IMR-90 (cell line): ENCODE results near the gene AGBL3. TPM values are rescaled to one million over a fixed set of nuclear protein-coding genes. Genes with fewer than 3 reads are reported as not detected.

Source experiments
- ATAC-seq: fragments of 200-7000 bp; cut with Tn5 transposase; 2 replicates; pipeline ENCODE4 v1.9.1; 2020; ENCODE audit warnings: low read depth, mild to moderate bottlenecking, moderate library complexity
- BruUV-seq: library from RNA; stranded (reverse); fragments of 400-500 nt; replicated peaks from 2 replicates; lab custom pipeline; 2021; lab: Mats Ljungman, UMichigan
- CTCF ChIA-PET: fragments of 300-600 bp; formaldehyde crosslinking; extraction: SDS; loops from one replicate; lab custom pipeline; 2021; ENCODE audit warnings: antibody characterized with exemption; lab: Yijun Ruan, JAX
- POLR2A ChIA-PET: fragments of 300-600 bp; sonication (Branson Sonifier 250); formaldehyde crosslinking; loops from one replicate; lab custom pipeline; 2022; ENCODE audit warnings: antibody characterized with exemption; ENCODE audit not compliant: unreplicated experiment; lab: Charles Lee
- DNase-seq: peaks from one replicate; pipeline ENCODE4 v3.0.0; 2013
- H2AFZ ChIP-seq: replicated peaks from 2 replicates; pipeline ENCODE3; 2013; ENCODE audit warnings: low read length, mild to moderate bottlenecking; ENCODE audit not compliant: poor library complexity
- H2AK5ac ChIP-seq: 2 replicates; pipeline ENCODE4 v1.6.1; 2013; ENCODE audit warnings: low read depth, low read length, inconsistent platforms
- H2AK9ac ChIP-seq: replicated peaks from 2 replicates; pipeline ENCODE3; 2013; ENCODE audit warnings: mild to moderate bottlenecking, low read depth, low read length, moderate library complexity; ENCODE audit not compliant: poor library complexity
- H2BK120ac ChIP-seq: 2 replicates; pipeline ENCODE4 v1.6.1; 2013; ENCODE audit warnings: low read depth, low read length, inconsistent platforms
- H2BK15ac ChIP-seq: 3 replicates; pipeline ENCODE4 v1.6.1; 2013; ENCODE audit warnings: low read depth, low read length, inconsistent platforms
- H2BK20ac ChIP-seq: 2 replicates; pipeline ENCODE4 v1.6.1; 2013; ENCODE audit warnings: low read depth, mild to moderate bottlenecking, inconsistent platforms, low read length, moderate library complexity
- H2BK5ac ChIP-seq: 2 replicates; pipeline ENCODE4 v1.6.1; 2013; ENCODE audit warnings: mild to moderate bottlenecking, low read depth, low read length, inconsistent platforms; ENCODE audit not compliant: poor library complexity, severe bottlenecking
- H3K14ac ChIP-seq: replicated peaks from 2 replicates; pipeline ENCODE4 v1.6.1; 2013; ENCODE audit warnings: low read depth, low read length, inconsistent platforms
- H3K18ac ChIP-seq: 2 replicates; pipeline ENCODE4 v1.6.1; 2013; ENCODE audit warnings: low read depth, low read length, control low read depth
- H3K23ac ChIP-seq: 2 replicates; pipeline ENCODE4 v1.6.1; 2013; ENCODE audit warnings: low read depth, low read length, inconsistent platforms
- H3K27ac ChIP-seq: 2 replicates; pipeline ENCODE4 v1.5.1; 2013; ENCODE audit warnings: mild to moderate bottlenecking, control low read depth, low read length; ENCODE audit not compliant: insufficient read depth
- H3K27me3 ChIP-seq: 2 replicates; pipeline ENCODE4 v1.6.1; 2013; ENCODE audit warnings: low read length; ENCODE audit not compliant: control insufficient read depth, insufficient read depth
- H3K36me3 ChIP-seq: 2 replicates; pipeline ENCODE4 v1.6.1; 2013; ENCODE audit warnings: low read length, mixed read lengths; ENCODE audit not compliant: control insufficient read depth, insufficient read depth
- H3K4ac ChIP-seq: 2 replicates; pipeline ENCODE4 v1.6.1; 2013; ENCODE audit warnings: low read depth, low read length, inconsistent platforms
- H3K4me1 ChIP-seq: 2 replicates; pipeline ENCODE4 v1.6.1; 2013; ENCODE audit warnings: low read length, mixed read lengths; ENCODE audit not compliant: control insufficient read depth, insufficient read depth
- H3K4me2 ChIP-seq: 2 replicates; pipeline ENCODE4 v1.6.1; 2013; ENCODE audit warnings: low read depth, mild to moderate bottlenecking, control low read depth, low read length, moderate library complexity
- H3K4me3 ChIP-seq: 2 replicates; pipeline ENCODE4 v1.5.1; 2013; ENCODE audit warnings: low read depth, mild to moderate bottlenecking, control low read depth, low read length, moderate library complexity; ENCODE audit not compliant: insufficient read depth
- H3K56ac ChIP-seq: 2 replicates; pipeline ENCODE4 v1.6.1; 2013; ENCODE audit warnings: low read length, inconsistent platforms; ENCODE audit not compliant: insufficient read depth; ENCODE audit errors: extremely low read depth
- H3K79me1 ChIP-seq, 2 experiments: 2 replicates each; pipeline ENCODE4 v1.6.1; 2013; ENCODE audit warnings: low read length in 2 of 2, inconsistent platforms in 1 of 2, low read depth in 1 of 2
- H3K9ac ChIP-seq: 2 replicates; pipeline ENCODE4 v1.6.1; 2013; ENCODE audit warnings: low read depth, low read length, control low read depth
- H3K9me1 ChIP-seq: 2 replicates; pipeline ENCODE4 v1.6.1; 2013; ENCODE audit warnings: low read length, inconsistent platforms; ENCODE audit not compliant: insufficient read depth
- H3K9me3 ChIP-seq: 2 replicates; pipeline ENCODE4 v1.6.1; 2013; ENCODE audit warnings: low read length; ENCODE audit not compliant: control insufficient read depth, insufficient read depth
- H4K20me1 ChIP-seq: 2 replicates; pipeline ENCODE4 v1.6.1; 2013; ENCODE audit warnings: low read length, inconsistent platforms; ENCODE audit not compliant: insufficient read depth
- H4K5ac ChIP-seq: 2 replicates; pipeline ENCODE4 v1.6.1; 2013; ENCODE audit warnings: mild to moderate bottlenecking, low read depth, low read length, control low read depth
- H4K8ac ChIP-seq, 2 experiments: 2 replicates each; pipeline ENCODE4 v1.6.1; 2013; ENCODE audit warnings: low read depth in 2 of 2, low read length in 2 of 2, control low read depth in 1 of 2, inconsistent platforms in 1 of 2
- H4K91ac ChIP-seq: 2 replicates; pipeline ENCODE4 v1.6.1; 2013; ENCODE audit warnings: low read depth, low read length, inconsistent platforms; ENCODE audit not compliant: insufficient read depth
- BHLHE40 ChIP-seq: fragments of 150-350 bp; IDR thresholded peaks from 2 replicates; pipeline ENCODE4 v1.6.1; 2016; ENCODE audit warnings: mild to moderate bottlenecking, low read depth, low read length
- CEBPB ChIP-seq: IDR thresholded peaks from 2 replicates; pipeline ENCODE4 v1.6.1; 2012; ENCODE audit warnings: low read depth, low read length, improper control_type of control experiment
- CHD1 ChIP-seq: IDR thresholded peaks from 2 replicates; pipeline ENCODE4 v1.6.1; 2012; ENCODE audit warnings: low read depth, low read length, improper control_type of control experiment
- FOS ChIP-seq: fragments of 150-350 bp; IDR thresholded peaks from 2 replicates; pipeline ENCODE4 v1.6.1; 2016; ENCODE audit warnings: low read depth, low read length
- MAFK ChIP-seq: IDR thresholded peaks from 2 replicates; pipeline ENCODE4 v1.6.1; 2012; ENCODE audit warnings: low read depth, low read length, improper control_type of control experiment
- MAZ ChIP-seq: IDR thresholded peaks from 2 replicates; pipeline ENCODE4 v1.6.1; 2012; ENCODE audit warnings: low read depth, mild to moderate bottlenecking, low read length, improper control_type of control experiment, moderate library complexity, borderline replicate concordance
- MXI1 ChIP-seq: IDR thresholded peaks from 2 replicates; pipeline ENCODE4 v1.6.1; 2012; ENCODE audit warnings: low read depth, mild to moderate bottlenecking, low read length, moderate library complexity, borderline replicate concordance
- NFE2L2 ChIP-seq: fragments of 150-350 bp; IDR thresholded peaks from 2 replicates; pipeline ENCODE4 v1.6.1; 2016; ENCODE audit warnings: low read depth, mild to moderate bottlenecking, low read length
- POLR2A ChIP-seq: IDR thresholded peaks from 2 replicates; pipeline ENCODE4 v1.6.1; 2012; ENCODE audit warnings: mild to moderate bottlenecking, low read depth, low read length
- RAD21 ChIP-seq: IDR thresholded peaks from 2 replicates; pipeline ENCODE4 v1.6.1; 2012; ENCODE audit warnings: low read length, improper control_type of control experiment
- RCOR1 ChIP-seq: IDR thresholded peaks from 2 replicates; pipeline ENCODE4 v1.6.1; 2012; ENCODE audit warnings: mild to moderate bottlenecking, low read length, improper control_type of control experiment; ENCODE audit not compliant: insufficient replicate concordance
- RFX5 ChIP-seq: IDR thresholded peaks from 2 replicates; pipeline ENCODE4 v1.8.0; 2012; ENCODE audit warnings: low read depth, mild to moderate bottlenecking, low read length, moderate library complexity
- SMC3 ChIP-seq: fragments of 150-350 bp; IDR thresholded peaks from 2 replicates; pipeline ENCODE4 v1.6.1; 2016; ENCODE audit warnings: low read depth, mild to moderate bottlenecking, antibody characterized with exemption, low read length, moderate library complexity
- WGBS, 2 experiments: methylation state at CpG; one replicate each; pipeline versions ENCODE4 v1.1.5 to v1.1.7; 2013; ENCODE audit warnings: missing lambda C conversion rate in 2 of 2; ENCODE audit not compliant: insufficient read length in 1 of 2; ENCODE audit errors: extremely low coverage in 2 of 2; 5-methylcytosine and 5-hydroxymethylcytosine counted together
- dilution Hi-C: fragments of 300-500 bp; cut with HindIII; formaldehyde crosslinking; loops from one replicate; pipeline ENCODE4 v1.14.3; 2018; ENCODE audit warnings: low sequenced_read_pairs; ENCODE audit not compliant: unreplicated experiment
- in situ Hi-C: fragments of 300-500 bp; cut with MboI; formaldehyde crosslinking; loops from 3 replicates; pipeline ENCODE4 v1.14.3; 2019; ENCODE audit warnings: low sequenced_read_pairs, inconsistent platforms, mixed read lengths
- intact Hi-C: fragments of 100-400 bp; cut with micrococcal nuclease; formaldehyde crosslinking; loops from 2 replicates; pipeline ENCODE4 v1.10.0; 2022
- polyA plus RNA-seq, 3 experiments: library from polyadenylated mRNA; depleted of rRNA; stranded (reverse); fragments of >200 nt; gene quantifications; 2 replicates each; pipeline ENCODE4 v1.2.3, GENCODE V29; 2012; ENCODE audit warnings: low replicate concordance in 1 of 3
- total RNA-seq: library from RNA; depleted of rRNA; stranded (reverse); fragments of >200 nt; gene quantifications from 2 replicates; pipeline ENCODE4 v1.2.3, GENCODE V29; 2012
- TF ChIP-seq, protein P1 (sequence below): fragments of 150-350 bp; IDR thresholded peaks from 2 replicates; pipeline ENCODE4 v1.6.1; 2016; ENCODE audit warnings: low read depth, mild to moderate bottlenecking, low read length, moderate library complexity, borderline replicate concordance
- TF ChIP-seq, protein P2 (sequence below): conservative IDR thresholded peaks from 2 replicates; pipeline ENCODE4 v1.5.1; 2012; ENCODE audit warnings: mild to moderate bottlenecking, low read depth, low read length, improper control_type of control experiment
- TF ChIP-seq, protein P3 (sequence below): fragments of 150-350 bp; IDR thresholded peaks from 2 replicates; pipeline ENCODE4 v1.6.1; 2017; ENCODE audit warnings: mild to moderate bottlenecking, antibody characterized with exemption, low read length, low read depth

Gene AGBL3
- total and polyA plus RNA-seq, 2 of the 4 experiments (the other 2 are of a cell fraction), result 0.18 to 0.65 TPM

- Histone ChIP-seq H4K8ac (no peak overlapping the region), H2AK9ac (no peak overlapping the region), H2BK15ac (no peak overlapping the region), H3K9me1 (peaks cover 6% of the 10 kb centered on the region; the same call in 1 of the 2 replicates), H3K9me3 (no peaks in the 10 kb centered on the region), H3K4ac (no peak overlapping the region), H3K14ac (no peak overlapping the region), H2AK5ac (no peak overlapping the region), H3K4me1 (no peaks in the 10 kb centered on the region; the same call in 1 of the 2 replicates), H2BK20ac (no peak overlapping the region), H3K4me3 (no peak overlapping the region), H3K18ac (no peak overlapping the region), H3K27ac (no peak overlapping the region), H4K91ac (no peak overlapping the region), H3K36me3 (peaks cover 2% of the 10 kb centered on the region; the same call in 1 of the 2 replicates), H4K20me1 (no peaks in the 10 kb centered on the region), H3K9ac (no peak overlapping the region), H3K23ac (no peak overlapping the region), H3K56ac (no peak overlapping the region), H2BK5ac (no peak overlapping the region), H2AFZ (no peak overlapping the region), H3K27me3 (no peaks in the 10 kb centered on the region; the same call in 1 of the 2 replicates), H3K4me2 (no peak overlapping the region), H4K5ac (no peak overlapping the region), H3K79me1 (no peaks in the 10 kb centered on the region), H2BK120ac (no peak overlapping the region)
- no TSS peak for BruUV-seq
- no peak for ATAC-seq
- TF ChIP-seq, protein P1, sequence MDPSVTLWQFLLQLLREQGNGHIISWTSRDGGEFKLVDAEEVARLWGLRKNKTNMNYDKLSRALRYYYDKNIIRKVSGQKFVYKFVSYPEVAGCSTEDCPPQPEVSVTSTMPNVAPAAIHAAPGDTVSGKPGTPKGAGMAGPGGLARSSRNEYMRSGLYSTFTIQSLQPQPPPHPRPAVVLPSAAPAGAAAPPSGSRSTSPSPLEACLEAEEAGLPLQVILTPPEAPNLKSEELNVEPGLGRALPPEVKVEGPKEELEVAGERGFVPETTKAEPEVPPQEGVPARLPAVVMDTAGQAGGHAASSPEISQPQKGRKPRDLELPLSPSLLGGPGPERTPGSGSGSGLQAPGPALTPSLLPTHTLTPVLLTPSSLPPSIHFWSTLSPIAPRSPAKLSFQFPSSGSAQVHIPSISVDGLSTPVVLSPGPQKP, result no peak
- TF ChIP-seq MAFK, result no peak
- no peak for TF ChIP-seq SMC3
- no peak for TF ChIP-seq BHLHE40
- TF ChIP-seq RAD21, result no peak
- TF ChIP-seq MAZ, result no peak
- TF ChIP-seq, protein P2, sequence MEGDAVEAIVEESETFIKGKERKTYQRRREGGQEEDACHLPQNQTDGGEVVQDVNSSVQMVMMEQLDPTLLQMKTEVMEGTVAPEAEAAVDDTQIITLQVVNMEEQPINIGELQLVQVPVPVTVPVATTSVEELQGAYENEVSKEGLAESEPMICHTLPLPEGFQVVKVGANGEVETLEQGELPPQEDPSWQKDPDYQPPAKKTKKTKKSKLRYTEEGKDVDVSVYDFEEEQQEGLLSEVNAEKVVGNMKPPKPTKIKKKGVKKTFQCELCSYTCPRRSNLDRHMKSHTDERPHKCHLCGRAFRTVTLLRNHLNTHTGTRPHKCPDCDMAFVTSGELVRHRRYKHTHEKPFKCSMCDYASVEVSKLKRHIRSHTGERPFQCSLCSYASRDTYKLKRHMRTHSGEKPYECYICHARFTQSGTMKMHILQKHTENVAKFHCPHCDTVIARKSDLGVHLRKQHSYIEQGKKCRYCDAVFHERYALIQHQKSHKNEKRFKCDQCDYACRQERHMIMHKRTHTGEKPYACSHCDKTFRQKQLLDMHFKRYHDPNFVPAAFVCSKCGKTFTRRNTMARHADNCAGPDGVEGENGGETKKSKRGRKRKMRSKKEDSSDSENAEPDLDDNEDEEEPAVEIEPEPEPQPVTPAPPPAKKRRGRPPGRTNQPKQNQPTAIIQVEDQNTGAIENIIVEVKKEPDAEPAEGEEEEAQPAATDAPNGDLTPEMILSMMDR, result no peak
- TF ChIP-seq, protein P3, sequence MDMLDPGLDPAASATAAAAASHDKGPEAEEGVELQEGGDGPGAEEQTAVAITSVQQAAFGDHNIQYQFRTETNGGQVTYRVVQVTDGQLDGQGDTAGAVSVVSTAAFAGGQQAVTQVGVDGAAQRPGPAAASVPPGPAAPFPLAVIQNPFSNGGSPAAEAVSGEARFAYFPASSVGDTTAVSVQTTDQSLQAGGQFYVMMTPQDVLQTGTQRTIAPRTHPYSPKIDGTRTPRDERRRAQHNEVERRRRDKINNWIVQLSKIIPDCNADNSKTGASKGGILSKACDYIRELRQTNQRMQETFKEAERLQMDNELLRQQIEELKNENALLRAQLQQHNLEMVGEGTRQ, result no peak
- no peak for TF ChIP-seq NFE2L2
- no peak for TF ChIP-seq POLR2A
- TF ChIP-seq RFX5, result no peak
- TF ChIP-seq RCOR1, result no peak
- TF ChIP-seq CHD1, result no peak
- TF ChIP-seq MXI1, result no peak
- no peak for TF ChIP-seq FOS
- TF ChIP-seq CEBPB, result no peak
- dilution Hi-C loops (no loop called here), in situ Hi-C loops (no loop called here), intact Hi-C loops (no loop called here)
- CTCF ChIA-PET, result no interaction called here
- WGBS, 2 experiments, result 90% methylated on average over 2 of the region's 3 CpGs; no CpG with 5 or more reads in 1 of the 2 experiments
- POLR2A ChIA-PET, result no interaction called here
- DNase-seq, result no peak
Measured at GRCh38 chr7:134997214-134997885, 11.0 kb downstream of the AGBL3 start.
